HepG2 (cell line): ENCODE results near the gene VENTX.

Source experiments
- BRCA1 ChIP-seq: sonication (generic); formaldehyde crosslinking; IDR thresholded peaks from 2 replicates; pipeline ENCODE4 v1.4.0; 2020; ENCODE audit warnings: missing genetic modification reagents
- POLR2A ChIP-seq, 2 experiments: IDR thresholded peaks; 2 replicates each; pipeline ENCODE4 v1.6.1; 2011; ENCODE audit warnings: low read depth in 2 of 2, low read length in 2 of 2, mild to moderate bottlenecking in 1 of 2, moderate library complexity in 1 of 2; ENCODE audit not compliant: insufficient read depth in 1 of 2
- SIN3B ChIP-seq: fragments of 150-350 bp; IDR thresholded peaks from 2 replicates; pipeline ENCODE4 v1.6.1; 2014; ENCODE audit warnings: low read length
- ZNF446 ChIP-seq: sonication (generic); formaldehyde crosslinking; IDR thresholded peaks from 2 replicates; pipeline ENCODE4 v1.5.0; 2020; ENCODE audit warnings: mild to moderate bottlenecking, missing genetic modification reagents
- TF ChIP-seq, protein P1 (sequence below): sonication (generic); formaldehyde crosslinking; IDR thresholded peaks from 2 replicates; pipeline ENCODE4 v1.5.0; 2020; ENCODE audit warnings: mild to moderate bottlenecking, missing genetic modification reagents, moderate library complexity

DNA sequence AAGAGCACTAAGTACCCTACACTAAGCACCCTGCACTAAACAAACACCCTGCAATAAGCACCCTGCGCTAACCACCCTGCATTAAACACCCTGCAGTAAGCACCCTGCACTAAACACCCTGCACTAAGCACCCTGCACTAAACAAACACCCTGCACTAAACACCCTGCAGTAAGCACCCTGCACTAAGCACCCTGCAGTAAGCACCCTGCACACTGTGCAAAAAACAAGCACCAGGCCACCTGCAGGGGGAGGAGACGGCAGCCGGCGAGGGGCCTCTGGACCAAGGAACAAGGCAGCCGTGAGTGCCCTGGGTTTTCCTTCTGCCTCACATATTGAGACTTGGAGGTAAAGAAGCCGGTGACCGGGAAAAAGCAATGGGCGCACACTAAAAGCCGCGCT lies 47.4 kb upstream of the VENTX start:
- no peak for TF ChIP-seq SIN3B
- no peak for TF ChIP-seq BRCA1 (CRISPR knock-in tag)
- TF ChIP-seq, protein P1, sequence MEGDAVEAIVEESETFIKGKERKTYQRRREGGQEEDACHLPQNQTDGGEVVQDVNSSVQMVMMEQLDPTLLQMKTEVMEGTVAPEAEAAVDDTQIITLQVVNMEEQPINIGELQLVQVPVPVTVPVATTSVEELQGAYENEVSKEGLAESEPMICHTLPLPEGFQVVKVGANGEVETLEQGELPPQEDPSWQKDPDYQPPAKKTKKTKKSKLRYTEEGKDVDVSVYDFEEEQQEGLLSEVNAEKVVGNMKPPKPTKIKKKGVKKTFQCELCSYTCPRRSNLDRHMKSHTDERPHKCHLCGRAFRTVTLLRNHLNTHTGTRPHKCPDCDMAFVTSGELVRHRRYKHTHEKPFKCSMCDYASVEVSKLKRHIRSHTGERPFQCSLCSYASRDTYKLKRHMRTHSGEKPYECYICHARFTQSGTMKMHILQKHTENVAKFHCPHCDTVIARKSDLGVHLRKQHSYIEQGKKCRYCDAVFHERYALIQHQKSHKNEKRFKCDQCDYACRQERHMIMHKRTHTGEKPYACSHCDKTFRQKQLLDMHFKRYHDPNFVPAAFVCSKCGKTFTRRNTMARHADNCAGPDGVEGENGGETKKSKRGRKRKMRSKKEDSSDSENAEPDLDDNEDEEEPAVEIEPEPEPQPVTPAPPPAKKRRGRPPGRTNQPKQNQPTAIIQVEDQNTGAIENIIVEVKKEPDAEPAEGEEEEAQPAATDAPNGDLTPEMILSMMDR (CRISPR knock-in tag) = no peak
- TF ChIP-seq POLR2A (IDR thresholded peaks at IDR 0.05; ENCODE audit: insufficient read depth in 1 of 2, low read depth in 2 of 2, low read length in 2 of 2) = no peak
- TF ChIP-seq ZNF446 = no peak
